IMR-90 (cell line): ENCODE measurements around the gene USP35.

ENCODE experiments used
- BHLHE40 ChIP-seq: fragments of 150-350 bp; IDR thresholded peaks from 2 replicates; pipeline ENCODE4 v1.6.1; 2016; ENCODE audit warnings: mild to moderate bottlenecking, low read depth, low read length
- CEBPB ChIP-seq: IDR thresholded peaks from 2 replicates; pipeline ENCODE4 v1.6.1; 2012; ENCODE audit warnings: low read depth, low read length, improper control_type of control experiment
- CHD1 ChIP-seq: IDR thresholded peaks from 2 replicates; pipeline ENCODE4 v1.6.1; 2012; ENCODE audit warnings: low read depth, low read length, improper control_type of control experiment
- CTCF ChIP-seq: conservative IDR thresholded peaks from 2 replicates; pipeline ENCODE4 v1.5.1; 2012; ENCODE audit warnings: mild to moderate bottlenecking, low read depth, low read length, improper control_type of control experiment
- ELK1 ChIP-seq: fragments of 150-350 bp; IDR thresholded peaks from 2 replicates; pipeline ENCODE4 v1.6.1; 2016; ENCODE audit warnings: low read depth, mild to moderate bottlenecking, low read length, moderate library complexity, borderline replicate concordance
- MAZ ChIP-seq: IDR thresholded peaks from 2 replicates; pipeline ENCODE4 v1.6.1; 2012; ENCODE audit warnings: low read depth, mild to moderate bottlenecking, low read length, improper control_type of control experiment, moderate library complexity, borderline replicate concordance
- MXI1 ChIP-seq: IDR thresholded peaks from 2 replicates; pipeline ENCODE4 v1.6.1; 2012; ENCODE audit warnings: low read depth, mild to moderate bottlenecking, low read length, moderate library complexity, borderline replicate concordance
- POLR2A ChIP-seq: IDR thresholded peaks from 2 replicates; pipeline ENCODE4 v1.6.1; 2012; ENCODE audit warnings: mild to moderate bottlenecking, low read depth, low read length
- RAD21 ChIP-seq: IDR thresholded peaks from 2 replicates; pipeline ENCODE4 v1.6.1; 2012; ENCODE audit warnings: low read length, improper control_type of control experiment
- RCOR1 ChIP-seq: IDR thresholded peaks from 2 replicates; pipeline ENCODE4 v1.6.1; 2012; ENCODE audit warnings: mild to moderate bottlenecking, low read length, improper control_type of control experiment; ENCODE audit not compliant: insufficient replicate concordance
- RFX5 ChIP-seq: IDR thresholded peaks from 2 replicates; pipeline ENCODE4 v1.8.0; 2012; ENCODE audit warnings: low read depth, mild to moderate bottlenecking, low read length, moderate library complexity

DNA sequence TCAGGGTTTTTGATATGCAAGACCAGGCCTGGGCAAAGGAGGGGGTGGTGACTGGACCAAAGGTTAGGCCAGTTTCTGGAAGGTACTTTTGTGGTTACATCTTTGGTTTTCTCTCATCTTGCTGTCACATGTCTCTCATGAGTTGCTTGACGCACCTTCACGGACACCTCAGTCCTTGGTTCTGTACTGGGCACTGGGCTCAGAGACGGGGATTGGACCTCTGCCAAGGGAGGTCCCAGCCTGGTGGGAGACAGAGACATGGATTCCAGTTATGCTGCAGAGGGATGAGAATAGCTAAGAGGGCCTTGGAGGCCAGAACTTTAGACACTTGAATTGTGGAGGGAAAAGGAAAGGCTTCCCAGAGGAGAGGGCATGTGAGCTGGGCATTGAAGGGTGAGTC, 1.7 kb downstream of the USP35 start:
- TF ChIP-seq CTCF: no peak
- TF ChIP-seq MAZ: no peak
- TF ChIP-seq RFX5: no peak
- no peak for TF ChIP-seq POLR2A
- TF ChIP-seq CEBPB: no peak
- no peak for TF ChIP-seq RCOR1
- no peak for TF ChIP-seq RAD21
- no peak for TF ChIP-seq BHLHE40
- no peak for TF ChIP-seq ELK1
- no peak for TF ChIP-seq CHD1
- no peak for TF ChIP-seq MXI1
